Fibroblast of lung (primary cell): ENCODE results near the gene DCBLD2. TPM values are rescaled to one million over a fixed set of nuclear protein-coding genes. Genes with fewer than 3 reads are reported as not detected.

Source experiments
- DNase-seq, 2 donors: peaks; one replicate each; pipeline versions ENCODE4 v3.0.0 to v3.0.0-alpha.2; 2010; ENCODE audit warnings: low read depth in 2 of 2
- H2AFZ ChIP-seq: 2 replicates; pipeline ENCODE4 v1.5.1; 2012; ENCODE audit warnings: low read length, control low read depth, inconsistent platforms
- H3K27ac ChIP-seq: 2 replicates; pipeline ENCODE4 v1.5.1; 2011; ENCODE audit warnings: low read length, control low read depth; ENCODE audit not compliant: insufficient read depth
- H3K27me3 ChIP-seq: 2 replicates; pipeline ENCODE4 v1.5.1; 2011; ENCODE audit warnings: mild to moderate bottlenecking, low read length; ENCODE audit not compliant: control insufficient read depth, insufficient read depth
- H3K36me3 ChIP-seq: 2 replicates; pipeline ENCODE4 v1.5.1; 2011; ENCODE audit warnings: low read length; ENCODE audit not compliant: control insufficient read depth, insufficient read depth
- H3K4me1 ChIP-seq: 2 replicates; pipeline ENCODE4 v1.5.1; 2011; ENCODE audit warnings: low read length; ENCODE audit not compliant: control insufficient read depth, insufficient read depth; ENCODE audit errors: extremely low read depth
- H3K4me2 ChIP-seq: 2 replicates; pipeline ENCODE4 v1.5.1; 2011; ENCODE audit warnings: low read length, control low read depth; ENCODE audit not compliant: insufficient read depth; ENCODE audit errors: extremely low read depth
- H3K4me3 ChIP-seq, 4 experiments: fragments of 200-600 bp in 1 of 4; sonication (generic) in 1 of 4; replicated peaks in 1 of 4; 2 replicates each; pipeline ENCODE4 v1.5.1; 2011 to 2016; ENCODE audit warnings: low read length in 4 of 4, low read depth in 3 of 4, mild to moderate bottlenecking in 3 of 4, control low read depth in 2 of 4, inconsistent platforms in 1 of 4, mixed read lengths in 1 of 4; ENCODE audit not compliant: insufficient read depth in 1 of 4; ENCODE audit errors: control extremely low read depth in 1 of 4
- H3K79me2 ChIP-seq: 2 replicates; pipeline ENCODE4 v1.5.1; 2012; ENCODE audit warnings: mild to moderate bottlenecking, low read length, inconsistent platforms; ENCODE audit not compliant: control insufficient read depth, insufficient read depth
- H3K9ac ChIP-seq: 2 replicates; pipeline ENCODE4 v1.5.1; 2011; ENCODE audit warnings: mild to moderate bottlenecking, low read length, control low read depth; ENCODE audit not compliant: insufficient read depth
- H3K9me3 ChIP-seq: 2 replicates; pipeline ENCODE4 v1.5.1; 2012; ENCODE audit warnings: low read depth, low read length; ENCODE audit not compliant: control insufficient read depth, insufficient read depth
- H4K20me1 ChIP-seq: 2 replicates; pipeline ENCODE4 v1.5.1; 2011; ENCODE audit warnings: low read length; ENCODE audit not compliant: control insufficient read depth, insufficient read depth; ENCODE audit errors: extremely low read depth
- CTCF ChIP-seq, 2 donors: IDR thresholded peaks in 1 of 2; conservative IDR thresholded peaks in 1 of 2; 1 replicate in 1 of 2; 2 replicates in 1 of 2; pipeline ENCODE4 v1.5.1; 2011 to 2012; ENCODE audit warnings: low read length in 2 of 2, control low read depth in 1 of 2, inconsistent platforms in 1 of 2, low read depth in 1 of 2, mild to moderate bottlenecking in 1 of 2
- EZH2 ChIP-seq: IDR thresholded peaks from 2 replicates; pipeline ENCODE4 v1.5.1; 2012; ENCODE audit warnings: low read length, control low read depth, mild to moderate bottlenecking; ENCODE audit errors: missing control alignments
- polyA plus RNA-seq, 2 donors: library from polyadenylated mRNA; depleted of rRNA in 1 of 2; stranded (reverse) in 1 of 2; unstranded in 1 of 2; fragments of >200 nt; gene quantifications; 2 replicates each; pipeline ENCODE4 v1.2.1, GENCODE V29; 2011 to 2012; ENCODE audit warnings: missing spikeins in 1 of 2
- total RNA-seq: library from RNA; depleted of rRNA; stranded (reverse); fragments of >200 nt; gene quantifications from 2 replicates; pipeline ENCODE4 v1.2.1, GENCODE V29; 2014

The DCBLD2 gene
- total and polyA plus RNA-seq, 2 donors (not counting 1 experiment from before 2014, with no cell fraction given) = 98.1 to 195 TPM

- TF ChIP-seq EZH2 (no peak), CTCF (conservative IDR thresholded peaks at IDR 0.05 in 1 of 2, IDR thresholded peaks at IDR 0.05 in 1 of 2; ENCODE audit: low read depth in 1 of 2, low read length in 2 of 2) (no peak)
- Histone ChIP-seq H3K27me3 (no peaks in the 10 kb centered on the region), H3K4me2 (no peak overlapping the region), H3K79me2 (peaks cover 24% of the 10 kb centered on the region), H3K27ac (no peak overlapping the region), H3K9ac (no peak overlapping the region), H3K4me3 (no peak overlapping the region), H4K20me1 (no peaks in the 10 kb centered on the region), H3K36me3 (peaks cover 4% of the 10 kb centered on the region), H2AFZ (no peak overlapping the region), H3K4me1 (peaks cover 2% of the 10 kb centered on the region), H3K9me3 (no peaks in the 10 kb centered on the region)
- no peak for DNase-seq
These were observed 72.2 kb downstream of the DCBLD2 start for GRCh38 chr3:98829246-98829832.

GRCh38 chr3:98827221-98827920 lies 74.1 kb downstream of the DCBLD2 start:
- TF ChIP-seq EZH2 = no peak
- TF ChIP-seq CTCF (conservative IDR thresholded peaks at IDR 0.05 in 1 of 2, IDR thresholded peaks at IDR 0.05 in 1 of 2; ENCODE audit: low read depth in 1 of 2, low read length in 2 of 2) = no peak
- H3K27me3 ChIP-seq = no peaks in the 10 kb centered on the region
- peaks cover 6% of the 10 kb centered on the region for H3K36me3 ChIP-seq
- peak in 1 of 2 donors; percentile 74 for DNase-seq
- H3K4me3 ChIP-seq = no peak overlapping the region
- no peaks in the 10 kb centered on the region for H3K9me3 ChIP-seq
- H3K4me2 ChIP-seq = no peak overlapping the region
- no peaks in the 10 kb centered on the region for H4K20me1 ChIP-seq
- H3K9ac ChIP-seq = no peak overlapping the region
- H2AFZ ChIP-seq = no peak overlapping the region
- H3K27ac ChIP-seq = no peak overlapping the region
- H3K4me1 ChIP-seq = peaks cover 2% of the 10 kb centered on the region
- H3K79me2 ChIP-seq = peaks cover 27% of the 10 kb centered on the region

GRCh38 chr3:98826126-98826525 lies 75.4 kb downstream of the DCBLD2 start:
- no peak overlapping the region for H3K27ac ChIP-seq

More at GRCh38 chr3:98826126-98826525, 75.4 kb downstream of the DCBLD2 start:
- H3K9me3 ChIP-seq = no peaks in the 10 kb centered on the region
- no peak overlapping the region for H3K9ac ChIP-seq
- DNase-seq = no peak
- peaks cover 2% of the 10 kb centered on the region for H3K4me1 ChIP-seq
- peaks cover 26% of the 10 kb centered on the region for H3K79me2 ChIP-seq
- no peaks in the 10 kb centered on the region for H3K27me3 ChIP-seq
- no peak overlapping the region for H3K4me3 ChIP-seq
- H3K4me2 ChIP-seq = no peak overlapping the region
- H2AFZ ChIP-seq = no peak overlapping the region
- no peak for TF ChIP-seq EZH2
- no peak for TF ChIP-seq CTCF (conservative IDR thresholded peaks at IDR 0.05 in 1 of 2, IDR thresholded peaks at IDR 0.05 in 1 of 2; ENCODE audit: low read depth in 1 of 2, low read length in 2 of 2)
- no peaks in the 10 kb centered on the region for H4K20me1 ChIP-seq
- peaks cover 6% of the 10 kb centered on the region for H3K36me3 ChIP-seq
